ENCODE results near the gene MAGI1. TPM values are rescaled to one million over a fixed set of nuclear protein-coding genes. Genes with fewer than 3 reads are reported as not detected.

MAGI1 gene
- total RNA-seq, 1 donor from 2014 or later = 101 TPM

- DNase-seq = no peak
Observed at GRCh38 chr3:65703026-65703425, 335.7 kb downstream of the MAGI1 start.

DNA sequence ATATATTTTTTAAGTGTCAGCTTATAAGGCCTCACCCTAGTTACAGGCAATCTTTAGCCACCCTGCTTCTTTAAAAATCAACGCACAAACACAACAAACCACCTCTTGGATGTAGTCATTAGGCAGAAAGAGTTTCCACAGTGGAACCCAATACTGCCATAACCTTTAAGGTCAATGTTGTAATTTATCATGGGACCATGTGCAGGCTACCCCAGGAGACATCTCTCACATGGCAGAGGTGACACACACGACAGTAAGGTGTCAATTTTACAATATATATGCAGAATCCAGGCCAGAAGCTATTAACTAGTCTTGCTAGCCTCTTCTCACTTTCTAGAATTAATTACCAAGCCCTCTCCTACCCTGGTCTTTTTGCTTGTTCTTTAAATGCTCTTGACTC lies 336.5 kb downstream of the MAGI1 start:
- DNase-seq = no peak

GRCh38 chr3:65701516-65701915 lies 337.2 kb downstream of the MAGI1 start:
- no peak for DNase-seq

GRCh38 chr3:65689436-65689835 lies 349.3 kb downstream of the MAGI1 start:
- no peak for DNase-seq

DNA sequence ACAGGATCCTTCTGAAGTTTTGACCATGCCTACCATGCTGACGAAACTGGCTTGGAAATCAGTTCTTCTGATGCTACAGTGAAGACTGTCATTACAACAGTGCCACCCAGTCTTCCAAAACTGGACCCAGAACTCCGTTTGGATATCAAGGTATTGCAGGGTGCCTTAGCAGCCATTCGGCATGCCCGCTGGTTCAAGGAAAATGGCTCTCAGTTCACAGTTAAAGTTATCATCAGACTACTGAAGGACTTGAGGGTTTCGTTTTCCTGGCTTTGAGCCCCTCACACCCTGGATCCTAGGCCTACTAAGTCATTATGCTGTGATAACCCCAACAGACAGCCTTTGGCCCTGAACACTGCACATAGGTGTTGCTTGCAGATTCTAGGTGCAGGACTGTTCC lies 351.0 kb downstream of the MAGI1 start:
- DNase-seq = no peak

DNA sequence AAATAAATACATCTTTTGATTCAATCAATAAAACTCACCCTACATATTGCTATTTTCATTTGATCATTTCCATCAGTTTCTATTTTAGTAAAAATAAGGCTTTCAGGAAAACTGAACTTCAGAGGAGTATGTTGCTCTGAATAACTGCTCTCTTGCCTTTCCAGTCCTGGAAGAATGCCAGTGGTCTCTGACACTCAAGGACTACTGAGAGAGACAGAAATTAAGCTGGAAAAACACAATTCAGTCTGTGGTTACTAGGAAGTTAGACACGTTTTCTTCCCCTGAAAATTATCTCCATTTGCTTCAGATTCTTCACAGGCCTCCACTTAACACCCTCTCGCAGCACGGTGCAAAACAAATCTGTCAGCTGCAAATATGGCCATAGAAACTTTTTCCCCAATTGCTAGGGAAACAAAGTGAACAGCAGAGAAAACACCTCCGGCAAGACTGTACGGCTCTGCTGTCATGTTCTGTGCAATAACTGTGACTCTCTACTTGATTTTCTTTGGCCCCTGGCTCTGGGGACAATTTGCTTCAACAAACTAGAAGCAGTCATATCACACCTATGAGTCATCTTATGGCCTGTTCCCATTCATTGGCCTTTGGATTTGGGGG lies 353.0 kb downstream of the MAGI1 start:
- DNase-seq = peak; percentile 36

GRCh38 chr3:65678516-65678915 lies 360.2 kb downstream of the MAGI1 start:
- no peak for DNase-seq

DNA sequence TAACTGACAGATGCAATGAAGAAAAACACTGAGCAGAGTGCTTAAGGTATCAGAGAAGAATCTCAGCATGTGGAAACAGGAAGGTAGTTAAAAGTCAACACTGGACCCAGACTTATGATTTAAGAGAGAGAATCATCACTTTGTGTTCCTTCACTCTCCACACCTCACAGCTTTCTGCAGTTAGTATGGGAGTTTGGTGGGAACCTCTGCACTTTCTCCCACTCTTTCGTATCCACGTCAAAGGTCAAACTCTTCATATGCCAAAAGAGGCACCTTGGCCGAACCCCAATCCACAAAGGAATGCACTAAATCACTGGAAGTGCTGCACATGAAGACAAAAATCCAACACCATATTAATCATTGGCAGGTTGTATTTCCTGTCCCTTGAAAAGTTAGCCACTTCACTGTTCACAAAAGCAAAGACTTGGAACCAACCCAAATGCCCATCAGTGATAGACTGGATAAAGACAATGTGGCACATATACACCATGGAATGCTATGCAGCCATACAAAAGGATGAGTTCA lies 361.2 kb downstream of the MAGI1 start:
- DNase-seq = no peak

DNA sequence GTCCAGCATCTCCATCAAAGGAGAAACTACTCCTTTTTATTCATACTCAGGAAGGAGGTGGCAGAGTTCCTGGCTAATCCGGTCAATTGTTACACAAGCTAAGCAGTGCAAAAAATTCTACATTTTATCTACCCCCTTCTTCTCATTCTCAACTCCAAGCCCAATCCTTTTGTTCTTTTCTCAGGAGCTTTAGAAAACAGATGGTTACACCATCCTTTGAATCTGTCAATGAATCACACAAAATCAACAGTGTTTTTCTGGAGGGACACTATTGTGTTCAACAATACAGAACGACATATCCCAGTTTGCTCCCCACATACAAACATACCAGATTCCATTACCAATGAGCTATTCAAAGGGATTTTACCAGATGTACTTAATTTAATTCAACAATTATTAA lies 362.1 kb downstream of the MAGI1 start:
- peak; percentile 6 for DNase-seq

- no peak for DNase-seq
Observed at GRCh38 chr3:65675011-65675410, 363.7 kb downstream of the MAGI1 start.

GRCh38 chr3:65674226-65674625 lies 364.5 kb downstream of the MAGI1 start:
- no peak for DNase-seq

GRCh38 chr3:65672871-65673815 lies 365.6 kb downstream of the MAGI1 start:
- DNase-seq = peak; percentile 77

DNA sequence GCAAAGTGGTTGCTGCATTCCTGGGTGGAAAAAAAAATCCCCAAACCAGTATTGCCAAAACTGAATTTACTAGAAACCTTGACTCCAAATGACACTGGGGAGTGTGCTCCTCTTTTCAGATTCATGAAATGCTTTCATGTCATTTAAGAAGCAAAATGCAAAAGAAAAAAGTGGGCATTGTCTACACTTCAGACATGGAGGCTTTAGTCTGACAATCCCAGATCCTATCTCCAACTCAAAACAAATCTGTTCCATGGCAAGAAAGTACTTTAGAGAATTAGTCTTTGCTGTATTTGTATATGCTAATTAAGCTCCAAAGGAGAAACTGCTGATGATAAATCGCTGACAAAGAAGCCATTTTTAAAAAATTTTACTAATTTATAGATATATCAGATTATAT lies 366.7 kb downstream of the MAGI1 start:
- DNase-seq = no peak

- DNase-seq = no peak
Observed at GRCh38 chr3:65671004-65671403, 367.7 kb downstream of the MAGI1 start.

DNA sequence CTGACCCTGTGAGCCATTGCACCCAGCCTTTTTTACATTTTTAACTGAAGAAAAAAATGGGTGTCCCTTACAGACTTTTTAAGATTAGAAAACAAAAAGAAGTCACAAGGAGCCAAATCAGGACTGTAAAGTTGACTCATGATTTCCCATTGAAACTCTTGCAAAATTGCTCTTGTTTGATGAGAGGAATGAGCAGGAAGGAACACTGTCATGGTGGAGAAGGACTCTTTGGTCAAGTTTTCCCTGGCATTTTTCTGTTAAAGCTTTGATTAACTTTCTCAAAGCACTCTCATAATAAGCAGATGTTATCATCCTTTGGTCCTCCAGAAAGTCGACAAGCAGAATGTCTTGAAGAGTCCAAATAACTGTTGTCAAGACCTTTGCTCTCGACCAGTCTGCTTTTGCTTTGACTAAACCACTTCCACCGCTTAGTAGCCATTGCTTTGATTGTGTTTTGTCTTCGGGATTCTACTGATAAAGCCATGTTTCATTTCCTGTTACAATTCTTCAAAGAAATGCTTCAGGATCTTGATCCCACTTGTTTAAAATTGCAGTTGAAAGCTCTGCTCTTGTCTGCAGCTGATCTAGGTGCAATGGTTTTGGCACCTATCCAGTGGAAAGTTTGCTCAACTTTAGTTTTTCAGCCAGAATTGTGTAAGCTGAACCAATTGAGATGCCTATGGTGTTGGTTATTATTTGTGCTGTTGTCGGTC lies 369.4 kb downstream of the MAGI1 start:
- DNase-seq = peak; percentile 31

DNA sequence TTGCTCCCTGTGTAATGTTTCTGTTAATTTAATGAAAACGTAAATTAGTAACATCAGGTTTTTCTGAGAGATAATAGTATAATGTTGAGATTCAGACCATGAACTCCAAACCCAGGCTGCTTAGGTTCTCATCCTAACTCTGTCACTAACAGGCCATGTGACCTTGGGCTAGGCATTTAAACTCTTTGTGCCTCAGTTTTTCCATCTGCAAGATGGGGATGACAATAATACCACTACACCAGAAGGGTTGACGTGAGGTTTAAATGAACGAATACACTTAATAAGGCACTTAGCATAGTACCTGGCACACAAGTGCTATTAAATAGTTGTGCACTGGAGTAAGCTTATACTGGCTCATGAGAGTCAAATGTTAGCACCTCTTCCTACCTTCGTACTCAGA lies 370.8 kb downstream of the MAGI1 start:
- DNase-seq = no peak

- peak; percentile 12 for DNase-seq
Observed at GRCh38 chr3:65666448-65667091, 372.1 kb downstream of the MAGI1 start.

- no peak for DNase-seq
Observed at GRCh38 chr3:65665915-65666314, 372.8 kb downstream of the MAGI1 start.

- DNase-seq = no peak
Observed at GRCh38 chr3:65664931-65665330, 373.8 kb downstream of the MAGI1 start.

DNA sequence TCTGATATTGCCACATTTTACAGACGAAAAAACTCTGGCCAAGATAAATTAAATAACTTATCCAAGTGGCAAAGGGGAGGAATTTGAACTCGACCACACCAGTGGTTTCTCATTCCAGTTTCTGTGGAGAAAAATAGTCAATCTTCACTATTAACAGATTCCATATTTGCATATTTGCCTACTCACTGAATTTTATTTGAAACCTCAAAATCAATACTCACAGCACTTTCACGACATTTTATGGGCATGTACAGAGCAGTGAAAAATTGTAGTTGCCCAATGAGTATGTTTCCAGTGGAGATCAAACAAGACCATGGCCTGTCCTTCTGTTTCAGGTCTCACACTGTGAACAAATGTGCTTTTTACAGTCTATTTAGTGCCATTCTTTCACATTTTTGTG lies 374.3 kb downstream of the MAGI1 start:
- no peak for DNase-seq

DNA sequence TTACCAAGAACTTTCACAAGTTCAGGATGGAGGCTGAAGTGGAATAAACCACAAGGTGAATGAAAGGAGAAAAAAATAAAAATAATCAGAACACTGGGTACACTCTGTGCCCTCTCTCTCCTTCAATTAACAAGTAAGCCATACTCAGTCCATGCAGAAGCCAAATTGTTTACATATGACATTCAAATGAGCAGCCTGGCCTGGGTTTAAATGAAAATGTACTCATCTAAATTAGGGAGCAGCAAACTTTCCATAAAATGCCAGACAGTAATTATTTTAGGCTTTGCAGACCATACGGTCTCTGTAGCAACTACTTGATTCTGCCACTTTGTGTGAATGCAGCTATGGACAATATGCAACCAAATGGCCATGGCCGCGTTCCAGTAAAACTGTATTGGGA lies 376.6 kb downstream of the MAGI1 start:
- no peak for DNase-seq

GRCh38 chr3:65660000-65660598 lies 378.6 kb downstream of the MAGI1 start:
- DNase-seq = no peak
